IMR-90 (cell line): ENCODE data around the gene LMNB1. TPM values are rescaled to one million over a fixed set of nuclear protein-coding genes. Genes with fewer than 3 reads are reported as not detected.

ENCODE experiments used
- ATAC-seq: fragments of 200-7000 bp; cut with Tn5 transposase; 2 replicates; pipeline ENCODE4 v1.9.1; 2020; ENCODE audit warnings: low read depth, mild to moderate bottlenecking, moderate library complexity
- BruUV-seq: library from RNA; stranded (reverse); fragments of 400-500 nt; replicated peaks from 2 replicates; lab custom pipeline; 2021; lab: Mats Ljungman, UMichigan
- CTCF ChIA-PET: fragments of 300-600 bp; formaldehyde crosslinking; extraction: SDS; loops from one replicate; lab custom pipeline; 2021; ENCODE audit warnings: antibody characterized with exemption; lab: Yijun Ruan, JAX
- POLR2A ChIA-PET: fragments of 300-600 bp; sonication (Branson Sonifier 250); formaldehyde crosslinking; loops from one replicate; lab custom pipeline; 2022; ENCODE audit warnings: antibody characterized with exemption; ENCODE audit not compliant: unreplicated experiment; lab: Charles Lee
- DNase-seq: peaks from one replicate; pipeline ENCODE4 v3.0.0; 2013
- H2AFZ ChIP-seq: replicated peaks from 2 replicates; pipeline ENCODE3; 2013; ENCODE audit warnings: low read length, mild to moderate bottlenecking; ENCODE audit not compliant: poor library complexity
- H2AK5ac ChIP-seq: 2 replicates; pipeline ENCODE4 v1.6.1; 2013; ENCODE audit warnings: low read depth, low read length, inconsistent platforms
- H2AK9ac ChIP-seq: replicated peaks from 2 replicates; pipeline ENCODE3; 2013; ENCODE audit warnings: mild to moderate bottlenecking, low read depth, low read length, moderate library complexity; ENCODE audit not compliant: poor library complexity
- H2BK120ac ChIP-seq: 2 replicates; pipeline ENCODE4 v1.6.1; 2013; ENCODE audit warnings: low read depth, low read length, inconsistent platforms
- H2BK15ac ChIP-seq: 3 replicates; pipeline ENCODE4 v1.6.1; 2013; ENCODE audit warnings: low read depth, low read length, inconsistent platforms
- H2BK20ac ChIP-seq: 2 replicates; pipeline ENCODE4 v1.6.1; 2013; ENCODE audit warnings: low read depth, mild to moderate bottlenecking, inconsistent platforms, low read length, moderate library complexity
- H2BK5ac ChIP-seq: 2 replicates; pipeline ENCODE4 v1.6.1; 2013; ENCODE audit warnings: mild to moderate bottlenecking, low read depth, low read length, inconsistent platforms; ENCODE audit not compliant: poor library complexity, severe bottlenecking
- H3K14ac ChIP-seq: replicated peaks from 2 replicates; pipeline ENCODE4 v1.6.1; 2013; ENCODE audit warnings: low read depth, low read length, inconsistent platforms
- H3K18ac ChIP-seq: 2 replicates; pipeline ENCODE4 v1.6.1; 2013; ENCODE audit warnings: low read depth, low read length, control low read depth
- H3K23ac ChIP-seq: 2 replicates; pipeline ENCODE4 v1.6.1; 2013; ENCODE audit warnings: low read depth, low read length, inconsistent platforms
- H3K27ac ChIP-seq: 2 replicates; pipeline ENCODE4 v1.5.1; 2013; ENCODE audit warnings: mild to moderate bottlenecking, control low read depth, low read length; ENCODE audit not compliant: insufficient read depth
- H3K27me3 ChIP-seq: 2 replicates; pipeline ENCODE4 v1.6.1; 2013; ENCODE audit warnings: low read length; ENCODE audit not compliant: control insufficient read depth, insufficient read depth
- H3K36me3 ChIP-seq: 2 replicates; pipeline ENCODE4 v1.6.1; 2013; ENCODE audit warnings: low read length, mixed read lengths; ENCODE audit not compliant: control insufficient read depth, insufficient read depth
- H3K4ac ChIP-seq: 2 replicates; pipeline ENCODE4 v1.6.1; 2013; ENCODE audit warnings: low read depth, low read length, inconsistent platforms
- H3K4me1 ChIP-seq: 2 replicates; pipeline ENCODE4 v1.6.1; 2013; ENCODE audit warnings: low read length, mixed read lengths; ENCODE audit not compliant: control insufficient read depth, insufficient read depth
- H3K4me2 ChIP-seq: 2 replicates; pipeline ENCODE4 v1.6.1; 2013; ENCODE audit warnings: low read depth, mild to moderate bottlenecking, control low read depth, low read length, moderate library complexity
- H3K4me3 ChIP-seq: 2 replicates; pipeline ENCODE4 v1.5.1; 2013; ENCODE audit warnings: low read depth, mild to moderate bottlenecking, control low read depth, low read length, moderate library complexity; ENCODE audit not compliant: insufficient read depth
- H3K56ac ChIP-seq: 2 replicates; pipeline ENCODE4 v1.6.1; 2013; ENCODE audit warnings: low read length, inconsistent platforms; ENCODE audit not compliant: insufficient read depth; ENCODE audit errors: extremely low read depth
- H3K79me1 ChIP-seq, 2 experiments: 2 replicates each; pipeline ENCODE4 v1.6.1; 2013; ENCODE audit warnings: low read length in 2 of 2, inconsistent platforms in 1 of 2, low read depth in 1 of 2
- H3K9ac ChIP-seq: 2 replicates; pipeline ENCODE4 v1.6.1; 2013; ENCODE audit warnings: low read depth, low read length, control low read depth
- H3K9me1 ChIP-seq: 2 replicates; pipeline ENCODE4 v1.6.1; 2013; ENCODE audit warnings: low read length, inconsistent platforms; ENCODE audit not compliant: insufficient read depth
- H3K9me3 ChIP-seq: 2 replicates; pipeline ENCODE4 v1.6.1; 2013; ENCODE audit warnings: low read length; ENCODE audit not compliant: control insufficient read depth, insufficient read depth
- H4K20me1 ChIP-seq: 2 replicates; pipeline ENCODE4 v1.6.1; 2013; ENCODE audit warnings: low read length, inconsistent platforms; ENCODE audit not compliant: insufficient read depth
- H4K5ac ChIP-seq: 2 replicates; pipeline ENCODE4 v1.6.1; 2013; ENCODE audit warnings: mild to moderate bottlenecking, low read depth, low read length, control low read depth
- H4K8ac ChIP-seq, 2 experiments: 2 replicates each; pipeline ENCODE4 v1.6.1; 2013; ENCODE audit warnings: low read depth in 2 of 2, low read length in 2 of 2, control low read depth in 1 of 2, inconsistent platforms in 1 of 2
- H4K91ac ChIP-seq: 2 replicates; pipeline ENCODE4 v1.6.1; 2013; ENCODE audit warnings: low read depth, low read length, inconsistent platforms; ENCODE audit not compliant: insufficient read depth
- CHD1 ChIP-seq: IDR thresholded peaks from 2 replicates; pipeline ENCODE4 v1.6.1; 2012; ENCODE audit warnings: low read depth, low read length, improper control_type of control experiment
- CTCF ChIP-seq: conservative IDR thresholded peaks from 2 replicates; pipeline ENCODE4 v1.5.1; 2012; ENCODE audit warnings: mild to moderate bottlenecking, low read depth, low read length, improper control_type of control experiment
- POLR2A ChIP-seq: IDR thresholded peaks from 2 replicates; pipeline ENCODE4 v1.6.1; 2012; ENCODE audit warnings: mild to moderate bottlenecking, low read depth, low read length
- RAD21 ChIP-seq: IDR thresholded peaks from 2 replicates; pipeline ENCODE4 v1.6.1; 2012; ENCODE audit warnings: low read length, improper control_type of control experiment
- WGBS, 2 experiments: methylation state at CpG; one replicate each; pipeline versions ENCODE4 v1.1.5 to v1.1.7; 2013; ENCODE audit warnings: missing lambda C conversion rate in 2 of 2; ENCODE audit not compliant: insufficient read length in 1 of 2; ENCODE audit errors: extremely low coverage in 2 of 2; 5-methylcytosine and 5-hydroxymethylcytosine counted together
- dilution Hi-C: fragments of 300-500 bp; cut with HindIII; formaldehyde crosslinking; loops from one replicate; pipeline ENCODE4 v1.14.3; 2018; ENCODE audit warnings: low sequenced_read_pairs; ENCODE audit not compliant: unreplicated experiment
- in situ Hi-C: fragments of 300-500 bp; cut with MboI; formaldehyde crosslinking; loops from 3 replicates; pipeline ENCODE4 v1.14.3; 2019; ENCODE audit warnings: low sequenced_read_pairs, inconsistent platforms, mixed read lengths
- intact Hi-C: fragments of 100-400 bp; cut with micrococcal nuclease; formaldehyde crosslinking; loops from 2 replicates; pipeline ENCODE4 v1.10.0; 2022
- polyA plus RNA-seq, 3 experiments: library from polyadenylated mRNA; depleted of rRNA; stranded (reverse); fragments of >200 nt; gene quantifications; 2 replicates each; pipeline ENCODE4 v1.2.3, GENCODE V29; 2012; ENCODE audit warnings: low replicate concordance in 1 of 3
- total RNA-seq: library from RNA; depleted of rRNA; stranded (reverse); fragments of >200 nt; gene quantifications from 2 replicates; pipeline ENCODE4 v1.2.3, GENCODE V29; 2012

Gene LMNB1
- total and polyA plus RNA-seq, 2 of the 4 experiments (the other 2 are of a cell fraction), result 36.0 to 53.6 TPM

- no peak overlapping the region for H3K4me3 ChIP-seq
- H3K36me3 ChIP-seq, result no peaks in the 10 kb centered on the region
- H2BK120ac ChIP-seq, result no peak overlapping the region
- H3K14ac ChIP-seq, result no peak overlapping the region
- no peak overlapping the region for H2BK15ac ChIP-seq
- no peaks in the 10 kb centered on the region; a peak in 1 of 4 replicates for H3K79me1 ChIP-seq
- H3K9ac ChIP-seq, result no peak overlapping the region
- peak overlapping the region; percentile 68 for H2AFZ ChIP-seq
- no peak overlapping the region for H4K91ac ChIP-seq
- intact Hi-C loops (loop anchor here (10.0 kb wide), 1 partner anchor 516 kb away; no protein-coding TSS in a partner anchor), in situ Hi-C loops (no loop called here), dilution Hi-C loops (no loop called here)
- TF ChIP-seq CHD1, result no peak
- no peak for TF ChIP-seq POLR2A
- no peak for TF ChIP-seq CTCF
- no peak for TF ChIP-seq RAD21
- H3K56ac ChIP-seq, result no peak overlapping the region
- CTCF ChIA-PET, result no interaction called here
- no peak overlapping the region for H3K27ac ChIP-seq
- H3K4me1 ChIP-seq, result peaks cover 3% of the 10 kb centered on the region; the same call in 1 of the 2 replicates
- H2BK20ac ChIP-seq, result no peak overlapping the region
- no peaks in the 10 kb centered on the region for H3K9me3 ChIP-seq
- no TSS peak for BruUV-seq
- WGBS, 2 experiments, result 69% methylated on average over 3 of the region's 11 CpGs; no CpG with 5 or more reads in 1 of the 2 experiments
- H4K20me1 ChIP-seq, result no peaks in the 10 kb centered on the region
- no peak overlapping the region for H4K5ac ChIP-seq
- no peaks in the 10 kb centered on the region for H3K27me3 ChIP-seq
- peaks cover 8% of the 10 kb centered on the region; the same call in 1 of the 2 replicates for H3K9me1 ChIP-seq
- H2AK9ac ChIP-seq, result no peak overlapping the region
- no peak overlapping the region for H4K8ac ChIP-seq
- no peak overlapping the region for H2AK5ac ChIP-seq
- no peak overlapping the region for H2BK5ac ChIP-seq
- no peak overlapping the region for H3K18ac ChIP-seq
- H3K4ac ChIP-seq, result no peak overlapping the region
- H3K23ac ChIP-seq, result no peak overlapping the region
- no peak overlapping the region; the same call in 1 of the 2 replicates for H3K4me2 ChIP-seq
- POLR2A ChIA-PET, result no interaction called here
- no peak for ATAC-seq
- no peak for DNase-seq
Observed at GRCh38 chr5:126868338-126869004, 91.5 kb downstream of the LMNB1 start.
